ENCODE results near the gene PIH1D2. TPM values are rescaled to one million over a fixed set of nuclear protein-coding genes. Genes with fewer than 3 reads are reported as not detected.

The PIH1D2 gene
- total and polyA plus RNA-seq, 10 donors, result 0.18 to 2.2 (median 0.67) TPM

DNA sequence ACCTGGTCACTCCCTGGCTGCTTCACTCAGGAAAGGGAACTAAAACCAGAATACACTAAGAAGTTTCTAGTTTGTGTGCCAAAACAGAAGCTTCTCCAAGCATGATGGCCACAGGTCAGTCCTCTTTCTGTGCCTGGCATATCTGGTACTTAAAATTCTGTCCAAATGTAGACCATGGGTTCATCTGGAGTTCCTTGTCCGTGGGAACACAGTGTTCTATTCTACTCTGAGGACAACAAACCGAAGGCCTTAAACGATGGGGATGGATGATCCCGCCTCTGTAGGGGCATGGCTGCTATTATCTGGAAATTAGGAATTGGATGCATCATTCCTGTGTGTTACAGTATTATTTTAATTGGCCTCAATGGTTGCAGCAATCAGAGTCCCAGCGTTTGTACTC, 54.8 kb downstream of the PIH1D2 start:
- 90 to 99% (median 93%) methylated on average over 5 of the region's 5 CpGs for WGBS, 5 donors
- no peaks in the 10 kb centered on the region for H3K27me3 ChIP-seq (replicated peaks in 1 of 7)
- no peak overlapping the region for H3K4me3 ChIP-seq
- H3K36me3 ChIP-seq, result peaks cover 0 to 10% (median 0%) of the 10 kb centered on the region in 6 donors
- H3K27ac ChIP-seq, result no peak overlapping the region
- TF ChIP-seq, protein P1, sequence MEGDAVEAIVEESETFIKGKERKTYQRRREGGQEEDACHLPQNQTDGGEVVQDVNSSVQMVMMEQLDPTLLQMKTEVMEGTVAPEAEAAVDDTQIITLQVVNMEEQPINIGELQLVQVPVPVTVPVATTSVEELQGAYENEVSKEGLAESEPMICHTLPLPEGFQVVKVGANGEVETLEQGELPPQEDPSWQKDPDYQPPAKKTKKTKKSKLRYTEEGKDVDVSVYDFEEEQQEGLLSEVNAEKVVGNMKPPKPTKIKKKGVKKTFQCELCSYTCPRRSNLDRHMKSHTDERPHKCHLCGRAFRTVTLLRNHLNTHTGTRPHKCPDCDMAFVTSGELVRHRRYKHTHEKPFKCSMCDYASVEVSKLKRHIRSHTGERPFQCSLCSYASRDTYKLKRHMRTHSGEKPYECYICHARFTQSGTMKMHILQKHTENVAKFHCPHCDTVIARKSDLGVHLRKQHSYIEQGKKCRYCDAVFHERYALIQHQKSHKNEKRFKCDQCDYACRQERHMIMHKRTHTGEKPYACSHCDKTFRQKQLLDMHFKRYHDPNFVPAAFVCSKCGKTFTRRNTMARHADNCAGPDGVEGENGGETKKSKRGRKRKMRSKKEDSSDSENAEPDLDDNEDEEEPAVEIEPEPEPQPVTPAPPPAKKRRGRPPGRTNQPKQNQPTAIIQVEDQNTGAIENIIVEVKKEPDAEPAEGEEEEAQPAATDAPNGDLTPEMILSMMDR (IDR thresholded peaks at IDR 0.05 in 8 of 11, conservative IDR thresholded peaks at IDR 0.05 in 3 of 11), result no peak
- TF ChIP-seq POLR2AphosphoS5 (IDR thresholded peaks at IDR 0.05) (no peak), POLR2A (IDR thresholded peaks at IDR 0.05) (no peak)
- H3K9me3 ChIP-seq, result no peaks in the 10 kb centered on the region
- intact Hi-C loops (cut with DNase I; ENCODE audit: low total_unique reads), result no loop called here
- peaks cover 5 to 14% (median 10%) of the 10 kb centered on the region in 6 donors for H3K4me1 ChIP-seq
- no peak for DNase-seq

Small RNA genes lying within 50 kb of the gene (small RNA-seq; reads per million reads assigned to genes)
- gene AP000907.3, result 0 reads per million in 4 donors
- 0 reads per million in 4 donors for gene RNU6-893P

Other genes starting within 250 kb of the PIH1D2 start
- 10 to 100 TPM; 24.6 to 57.5 (median 27.5) TPM for gene ALG9, start 202.4 kb downstream of the PIH1D2 start, total RNA-seq
- 10 to 100 TPM in 2 of 3 donors, 1 to 10 TPM in 1; 9.0 to 25.7 (median 13.9) TPM for gene ALG9, start 202.4 kb downstream of the PIH1D2 start, polyA plus RNA-seq
- 1 to 10 TPM; 1.9 to 4.0 (median 3.6) TPM for gene FDXACB1, start 194.9 kb downstream of the PIH1D2 start, total RNA-seq
- gene FDXACB1, start 194.9 kb downstream of the PIH1D2 start, polyA plus RNA-seq, result 1 to 10 TPM; 3.5 to 4.1 (median 3.7) TPM
- gene CFAP68, start 194.5 kb downstream of the PIH1D2 start, total RNA-seq, result 10 to 100 TPM in 6 of 7 donors, 1 to 10 TPM in 1; 9.4 to 15.3 (median 12.4) TPM
- 10 to 100 TPM; 18.5 to 37.1 (median 29.4) TPM for gene CFAP68, start 194.5 kb downstream of the PIH1D2 start, polyA plus RNA-seq
- 10 to 100 TPM; 11.2 to 78.7 (median 51.2) TPM for gene CRYAB, start 162.2 kb downstream of the PIH1D2 start, total RNA-seq
- gene CRYAB, start 162.2 kb downstream of the PIH1D2 start, polyA plus RNA-seq, result 10 to 100 TPM; 26.1 to 63.3 (median 58.5) TPM
- gene HSPB2, start 161.3 kb downstream of the PIH1D2 start, total RNA-seq, result 1 to 10 TPM in 3 of 7 donors, under 1 TPM in 2, not detected in 2; 0.60 to 1.9 (median 1.4) TPM
- 1 to 10 TPM; 2.8 to 6.0 (median 3.4) TPM for gene HSPB2, start 161.3 kb downstream of the PIH1D2 start, polyA plus RNA-seq
- gene C11orf52, start 155.1 kb downstream of the PIH1D2 start, total RNA-seq, result 1 to 10 TPM in 2 of 7 donors, under 1 TPM in 3, not detected in 2; 0.32 to 1.5 (median 0.44) TPM
- under 1 TPM; 0.52 to 0.86 (median 0.74) TPM for gene C11orf52, start 155.1 kb downstream of the PIH1D2 start, polyA plus RNA-seq
- 10 to 100 TPM in 2 of 7 donors, 1 to 10 TPM in 5; 1.7 to 14.4 (median 7.5) TPM for gene DIXDC1, start 136.7 kb downstream of the PIH1D2 start, total RNA-seq
- gene DIXDC1, start 136.7 kb downstream of the PIH1D2 start, polyA plus RNA-seq, result 1 to 10 TPM in 1 of 3 donors, under 1 TPM in 2; 0.78 to 1.2 (median 0.89) TPM
- gene DLAT, start 48.6 kb downstream of the PIH1D2 start, total RNA-seq, result 10 to 100 TPM; 17.5 to 22.9 (median 19.2) TPM
- 10 to 100 TPM in 2 of 3 donors, 1 to 10 TPM in 1; 8.1 to 13.0 (median 10.2) TPM for gene DLAT, start 48.6 kb downstream of the PIH1D2 start, polyA plus RNA-seq
- gene NKAPD1, start 282 bp upstream of the PIH1D2 start, total RNA-seq, result 10 to 100 TPM; 11.3 to 21.6 (median 13.4) TPM
- 10 to 100 TPM; 10.1 to 15.7 (median 13.7) TPM for gene NKAPD1, start 282 bp upstream of the PIH1D2 start, polyA plus RNA-seq
- gene TIMM8B, start 12.7 kb upstream of the PIH1D2 start, total RNA-seq, result 10 to 100 TPM; 16.8 to 38.4 (median 29.4) TPM
- gene TIMM8B, start 12.7 kb upstream of the PIH1D2 start, polyA plus RNA-seq, result 10 to 100 TPM; 66.3 to 98.9 (median 97.0) TPM
- 10 to 100 TPM; 77.3 to 99.9 (median 90.7) TPM for gene SDHD, start 12.9 kb upstream of the PIH1D2 start, total RNA-seq
- gene SDHD, start 12.9 kb upstream of the PIH1D2 start, polyA plus RNA-seq, result 100 to 1,000 TPM in 2 of 3 donors, 10 to 100 TPM in 1; 73.7 to 121 (median 114) TPM
- gene IL18, start 90.1 kb upstream of the PIH1D2 start, total RNA-seq, result 10 to 100 TPM; 38.5 to 83.5 (median 63.8) TPM
- 10 to 100 TPM; 44.9 to 77.5 (median 47.8) TPM for gene IL18, start 90.1 kb upstream of the PIH1D2 start, polyA plus RNA-seq
- 1 to 10 TPM in 2 of 7 donors, not detected in 5; 1.2 to 2.9 TPM for gene TEX12, start 93.4 kb upstream of the PIH1D2 start, total RNA-seq
- gene TEX12, start 93.4 kb upstream of the PIH1D2 start, polyA plus RNA-seq, result under 1 TPM; 0.16 to 0.57 (median 0.18) TPM
- gene BCO2, start 101.5 kb upstream of the PIH1D2 start, total RNA-seq, result 1 to 10 TPM; 3.3 to 7.8 (median 3.8) TPM
- 1 to 10 TPM; 1.6 to 4.8 (median 2.6) TPM for gene BCO2, start 101.5 kb upstream of the PIH1D2 start, polyA plus RNA-seq
- gene PTS, start 152.4 kb upstream of the PIH1D2 start, total RNA-seq, result 10 to 100 TPM; 19.5 to 31.8 (median 23.7) TPM
- 10 to 100 TPM; 19.5 to 23.0 (median 22.4) TPM for gene PTS, start 152.4 kb upstream of the PIH1D2 start, polyA plus RNA-seq
- not detected for gene PLET1, start 186.8 kb upstream of the PIH1D2 start, total RNA-seq
- not detected for gene PLET1, start 186.8 kb upstream of the PIH1D2 start, polyA plus RNA-seq

Measured in spleen (tissue), 11 donors.